Measurements from ENCODE around the gene EBLN2.

The EBLN2 gene

GRCh38 chr3:73061416-73061815 is at the start of gene EBLN2:
EBLN2 (plus strand) TSS chr3:73061659; CDS start chr3:73062082, 423 bp downstream.
- no peak for DNase-seq (ENCODE audit: low spot score)

DNA sequence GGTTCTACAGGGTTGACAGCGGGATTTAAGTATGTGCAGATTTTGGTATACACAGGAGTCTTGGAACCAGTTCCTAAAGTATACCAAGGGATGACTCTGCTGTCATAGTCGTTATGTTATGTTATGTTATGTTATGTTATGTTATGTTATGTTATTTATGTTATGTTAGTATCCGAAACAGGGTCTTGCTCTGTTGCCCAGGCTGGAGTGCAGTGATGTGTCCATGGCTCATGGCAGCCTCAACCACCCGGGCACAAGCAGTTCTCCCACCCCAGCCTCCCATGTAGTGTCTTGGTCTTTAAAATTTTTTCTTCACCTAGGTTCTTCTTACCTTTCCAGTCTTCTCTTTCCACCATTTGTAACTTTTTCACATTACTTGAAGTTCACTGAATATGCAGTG is 43.2 kb upstream of the EBLN2 start:
- DNase-seq (ENCODE audit: low spot score) = no peak

DNA sequence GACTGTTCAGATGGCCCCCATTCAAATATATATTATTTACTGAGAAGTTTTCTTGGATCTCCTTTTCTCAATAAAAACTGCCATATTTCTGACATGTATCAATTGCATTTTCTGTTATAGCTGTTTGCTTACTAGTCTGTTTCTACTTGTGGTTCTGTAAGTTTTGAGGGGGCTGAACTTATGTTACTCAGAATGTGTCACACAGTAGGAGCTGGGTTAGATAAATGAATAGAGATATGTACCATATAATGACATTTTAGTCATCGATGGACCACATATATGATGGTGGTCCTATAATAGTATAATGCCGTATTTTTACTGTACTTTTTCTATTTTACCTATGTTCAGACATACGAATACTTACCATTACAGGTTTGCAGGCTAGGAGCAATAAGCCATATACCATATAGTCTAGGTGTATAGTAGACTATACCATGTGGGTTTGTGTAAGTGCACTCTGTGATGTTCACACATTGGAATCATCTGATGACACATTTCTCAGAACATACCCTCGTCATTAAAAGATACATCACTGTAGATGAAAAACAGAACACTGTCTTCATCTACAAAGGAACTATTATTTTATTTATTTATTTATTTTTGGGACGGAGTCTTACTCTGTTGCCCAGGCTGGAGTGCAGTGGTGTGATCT is 42.5 kb upstream of the EBLN2 start:
- DNase-seq (ENCODE audit: low spot score) = no peak

DNA sequence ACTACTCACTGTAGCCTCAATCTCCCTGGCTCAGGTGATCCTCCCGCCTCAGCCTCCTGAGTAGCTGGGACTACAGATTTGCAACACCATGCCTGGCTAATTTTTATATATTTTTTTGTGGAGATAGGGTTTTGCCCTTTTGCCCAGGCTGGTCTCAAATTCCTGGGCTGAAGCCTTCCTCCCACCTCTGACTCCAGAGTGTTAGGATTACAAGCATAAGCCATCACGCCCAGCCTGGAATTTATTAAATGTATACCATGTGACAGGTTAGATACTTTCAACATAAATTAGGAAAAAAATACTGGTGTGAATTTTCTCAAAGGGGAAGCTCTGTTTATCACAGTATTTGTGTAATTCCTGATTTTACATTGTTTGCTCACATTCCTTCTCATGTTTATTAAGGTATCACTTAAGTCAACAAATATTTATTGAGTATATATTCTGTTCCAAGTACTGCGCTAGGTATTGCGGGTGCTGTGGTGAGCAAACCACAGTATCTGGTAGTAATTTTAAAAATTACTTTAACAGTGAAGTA is 40.1 kb upstream of the EBLN2 start:
- no peak for DNase-seq (ENCODE audit: low spot score)

DNA sequence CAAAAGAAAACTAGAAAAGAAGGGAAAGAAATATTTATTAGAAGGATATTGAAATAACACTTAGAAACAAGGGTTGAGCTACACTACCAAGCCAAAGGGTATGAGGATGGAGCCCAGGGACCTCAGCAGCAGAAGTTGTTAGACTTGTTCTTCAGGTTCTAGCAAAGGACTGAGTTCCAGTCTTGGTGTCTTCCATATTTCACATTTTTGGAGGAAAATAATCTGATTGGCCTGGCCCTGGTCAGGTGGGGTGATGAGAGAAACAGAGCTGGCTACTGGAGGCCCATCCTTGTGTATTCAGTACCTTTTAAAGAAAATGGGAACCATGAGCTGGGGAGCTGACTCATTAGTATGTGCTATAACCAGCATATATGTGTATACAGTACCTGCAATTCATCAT is 36.6 kb upstream of the EBLN2 start:
- no peak for DNase-seq (ENCODE audit: low spot score)

DNA sequence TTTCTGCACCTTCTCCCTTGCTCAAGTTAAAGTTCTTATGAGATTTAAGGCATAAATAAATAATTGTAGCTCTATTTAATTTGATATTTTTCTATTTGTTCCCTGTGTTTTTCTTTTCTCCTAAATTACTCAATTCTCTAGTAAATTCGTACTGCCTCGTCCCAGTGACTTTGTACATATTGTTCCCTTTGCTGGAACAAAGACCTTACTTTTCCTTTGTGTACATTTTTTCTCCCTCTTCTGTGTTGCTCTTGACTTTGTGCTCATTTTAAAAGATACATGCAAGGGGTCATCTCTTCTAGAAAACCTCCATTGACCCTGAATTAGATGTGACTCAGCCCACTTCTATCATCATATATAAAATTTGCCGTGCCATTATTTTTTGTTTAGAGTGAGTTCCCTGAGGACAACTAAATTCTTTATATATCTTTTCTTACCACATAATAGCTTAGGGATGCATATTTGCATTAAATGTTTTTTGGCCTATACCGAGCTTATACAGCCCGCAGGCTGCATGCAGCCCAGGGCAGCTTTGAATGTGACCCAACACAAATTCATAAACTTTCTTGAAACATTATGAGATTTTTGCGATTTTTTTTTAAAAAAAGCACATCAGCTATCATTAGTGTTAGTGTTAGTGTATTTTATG is 35.2 kb upstream of the EBLN2 start:
- DNase-seq (ENCODE audit: low spot score) = no peak

DNA sequence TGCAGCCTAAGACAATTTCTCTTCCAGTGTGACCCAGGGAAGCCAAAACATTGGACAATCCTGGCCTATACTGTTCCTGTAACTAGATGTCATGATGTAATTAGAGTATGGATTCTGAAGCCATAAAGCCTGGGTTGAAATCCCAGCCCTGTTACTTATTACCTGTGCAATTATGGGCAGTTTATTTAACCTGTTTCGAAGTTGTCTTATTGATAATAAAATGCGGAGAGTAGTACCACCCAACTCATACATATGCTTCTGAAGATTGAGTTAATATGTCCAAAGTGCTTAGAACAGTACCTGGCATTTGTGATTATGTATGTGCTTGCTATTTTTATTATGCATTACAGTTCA is 34.7 kb upstream of the EBLN2 start:
- no peak for DNase-seq (ENCODE audit: low spot score)

- no peak for DNase-seq (ENCODE audit: low spot score)
These were observed 32.7 kb upstream of the EBLN2 start for GRCh38 chr3:73028803-73029202.

GRCh38 chr3:73029321-73029796 is 32.1 kb upstream of the EBLN2 start:
- DNase-seq (ENCODE audit: low spot score) = peak; percentile 75

- no peak for DNase-seq (ENCODE audit: low spot score)
These were observed 31.3 kb upstream of the EBLN2 start for GRCh38 chr3:73030073-73030597.

DNA sequence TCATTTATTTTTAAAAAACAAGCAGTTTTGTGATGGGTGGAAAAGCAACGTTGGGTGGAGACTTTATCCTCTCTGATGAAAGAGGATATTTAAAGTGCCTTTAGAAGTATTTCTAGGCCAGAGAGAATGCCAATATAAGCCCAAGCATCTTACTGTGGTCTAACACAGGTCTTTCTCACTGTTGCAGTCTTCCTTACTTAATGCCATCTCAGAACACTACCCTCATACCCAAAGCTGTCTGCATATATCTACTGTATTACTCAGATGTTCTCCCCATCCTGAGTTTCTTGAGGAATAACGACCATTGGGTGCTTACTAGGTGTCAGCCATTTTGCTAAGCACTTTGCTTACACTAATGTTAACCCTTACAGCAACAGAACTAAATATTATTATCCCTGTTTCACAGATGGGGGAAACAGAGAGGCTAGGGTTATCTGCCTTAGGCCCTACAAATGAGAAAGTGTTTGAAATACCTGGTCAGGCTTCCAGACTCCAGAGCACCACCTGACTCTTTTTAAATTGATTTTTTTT is 29.8 kb upstream of the EBLN2 start:
- DNase-seq (ENCODE audit: low spot score) = no peak

- DNase-seq (ENCODE audit: low spot score) = peak; percentile 20
These were observed 24.5 kb upstream of the EBLN2 start for GRCh38 chr3:73036694-73037591.

GRCh38 chr3:73041537-73041936 is 19.9 kb upstream of the EBLN2 start:
- no peak for DNase-seq (ENCODE audit: low spot score)

DNA sequence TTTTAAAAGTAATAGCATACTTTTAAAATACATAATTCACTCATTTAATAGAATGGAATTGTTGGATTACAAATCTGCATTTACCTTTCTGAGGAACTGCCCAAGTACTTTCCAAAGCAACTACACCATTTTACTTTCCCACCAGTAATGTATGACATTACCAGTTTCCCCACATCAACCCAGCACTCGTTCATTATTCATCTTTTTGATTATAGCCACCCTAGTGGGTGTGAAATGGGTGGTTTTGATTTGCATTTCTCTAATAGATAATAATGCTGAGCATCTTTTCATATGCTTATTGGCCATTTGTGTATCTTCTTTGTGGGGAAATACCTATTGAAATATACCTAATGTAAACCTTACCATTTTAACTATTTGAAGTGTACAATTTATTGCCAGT is 18.0 kb upstream of the EBLN2 start:
- DNase-seq (ENCODE audit: low spot score) = no peak

GRCh38 chr3:73045391-73045790 is 16.1 kb upstream of the EBLN2 start:
- DNase-seq (ENCODE audit: low spot score) = no peak

DNA sequence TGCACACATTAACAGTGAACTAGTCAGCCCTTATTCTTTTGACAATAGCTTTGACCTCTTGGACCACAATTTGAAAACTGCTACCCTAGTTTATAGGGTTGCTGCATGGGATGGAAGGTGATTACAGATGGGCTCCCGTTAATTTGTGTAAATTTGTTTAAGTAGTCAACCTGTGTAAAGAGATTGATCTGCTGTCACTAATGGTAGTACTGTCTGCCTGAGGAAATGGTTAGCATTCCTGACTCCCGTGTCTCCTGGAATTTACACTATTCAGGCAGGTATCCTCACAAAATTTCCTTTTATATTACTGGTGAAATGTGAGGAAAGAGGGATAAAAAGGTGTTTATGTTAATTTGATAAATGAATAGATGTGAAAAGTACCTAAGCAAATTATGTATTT is 15.3 kb upstream of the EBLN2 start:
- DNase-seq (ENCODE audit: low spot score) = no peak

GRCh38 chr3:73049319-73049718 is 12.1 kb upstream of the EBLN2 start:
- no peak for DNase-seq (ENCODE audit: low spot score)

- DNase-seq (ENCODE audit: low spot score) = peak; percentile 18
These were observed 8.6 kb upstream of the EBLN2 start for GRCh38 chr3:73052857-73053256.

DNA sequence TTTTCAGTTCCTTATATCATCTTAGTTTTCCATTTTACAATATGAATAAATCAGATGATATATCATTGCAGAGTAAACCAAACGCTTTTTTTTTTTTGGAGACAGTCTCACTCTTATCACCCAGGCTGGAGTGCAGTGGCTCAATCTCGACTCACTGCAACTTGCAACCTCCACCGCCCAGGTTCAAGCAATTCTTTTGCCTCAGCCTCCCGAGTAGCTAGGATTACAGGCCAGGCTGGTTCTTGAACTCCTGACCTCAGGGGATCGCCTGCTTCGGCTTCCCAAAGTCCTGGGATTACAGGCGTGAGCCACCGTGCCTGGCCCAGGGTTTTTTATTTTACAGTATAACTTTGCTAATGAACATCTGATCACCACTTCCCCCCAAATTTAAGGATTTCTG is 5.9 kb upstream of the EBLN2 start:
- no peak for DNase-seq (ENCODE audit: low spot score)

GRCh38 chr3:73056014-73056844 is 5.2 kb upstream of the EBLN2 start:
- peak; percentile 46 for DNase-seq (ENCODE audit: low spot score)

- no peak for DNase-seq (ENCODE audit: low spot score)
These were observed 4.7 kb upstream of the EBLN2 start for GRCh38 chr3:73056845-73057150.
